Measurements from ENCODE around the gene ST8SIA6.

DNA sequence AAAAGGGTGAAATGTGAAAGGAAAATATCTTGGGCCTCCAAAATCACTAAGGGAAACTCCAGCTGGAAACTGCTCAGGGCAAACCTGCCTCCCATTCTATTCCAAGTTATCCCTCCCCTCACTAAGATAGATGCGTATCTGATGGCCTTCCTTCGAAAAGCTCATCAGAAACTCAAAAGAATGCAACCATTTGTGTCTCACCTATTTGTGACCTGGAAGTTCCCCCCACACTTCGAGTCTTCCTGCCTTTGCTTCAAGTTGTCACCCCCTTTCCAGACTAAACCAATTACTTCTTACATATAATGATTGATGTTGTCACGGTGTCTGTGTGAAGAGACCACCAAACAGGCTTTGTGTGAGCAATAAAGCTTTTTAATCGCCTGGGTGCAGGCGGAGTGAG lies 69.3 kb downstream of the ST8SIA6 start:
- TF ChIP-seq, protein P1, sequence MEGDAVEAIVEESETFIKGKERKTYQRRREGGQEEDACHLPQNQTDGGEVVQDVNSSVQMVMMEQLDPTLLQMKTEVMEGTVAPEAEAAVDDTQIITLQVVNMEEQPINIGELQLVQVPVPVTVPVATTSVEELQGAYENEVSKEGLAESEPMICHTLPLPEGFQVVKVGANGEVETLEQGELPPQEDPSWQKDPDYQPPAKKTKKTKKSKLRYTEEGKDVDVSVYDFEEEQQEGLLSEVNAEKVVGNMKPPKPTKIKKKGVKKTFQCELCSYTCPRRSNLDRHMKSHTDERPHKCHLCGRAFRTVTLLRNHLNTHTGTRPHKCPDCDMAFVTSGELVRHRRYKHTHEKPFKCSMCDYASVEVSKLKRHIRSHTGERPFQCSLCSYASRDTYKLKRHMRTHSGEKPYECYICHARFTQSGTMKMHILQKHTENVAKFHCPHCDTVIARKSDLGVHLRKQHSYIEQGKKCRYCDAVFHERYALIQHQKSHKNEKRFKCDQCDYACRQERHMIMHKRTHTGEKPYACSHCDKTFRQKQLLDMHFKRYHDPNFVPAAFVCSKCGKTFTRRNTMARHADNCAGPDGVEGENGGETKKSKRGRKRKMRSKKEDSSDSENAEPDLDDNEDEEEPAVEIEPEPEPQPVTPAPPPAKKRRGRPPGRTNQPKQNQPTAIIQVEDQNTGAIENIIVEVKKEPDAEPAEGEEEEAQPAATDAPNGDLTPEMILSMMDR (IDR thresholded peaks at IDR 0.05 in 2 of 3, conservative IDR thresholded peaks at IDR 0.05 in 1 of 3; ENCODE audit: borderline replicate concordance in 1 of 3, insufficient read depth in 1 of 3, low read depth in 2 of 3, low read length in 2 of 3), result no peak
- TF ChIP-seq, protein P2, sequence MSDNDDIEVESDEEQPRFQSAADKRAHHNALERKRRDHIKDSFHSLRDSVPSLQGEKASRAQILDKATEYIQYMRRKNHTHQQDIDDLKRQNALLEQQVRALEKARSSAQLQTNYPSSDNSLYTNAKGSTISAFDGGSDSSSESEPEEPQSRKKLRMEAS (IDR thresholded peaks at IDR 0.05), result no peak
- no peak for TF ChIP-seq YY1 (IDR thresholded peaks at IDR 0.05; ENCODE audit: extremely low read depth, insufficient replicate concordance, low read depth, low read length)
- TF ChIP-seq FOSL1 (IDR thresholded peaks at IDR 0.05; ENCODE audit: low read depth), result no peak
- TF ChIP-seq RAD21 (IDR thresholded peaks at IDR 0.05; ENCODE audit: low read depth), result no peak

Measured in HCT116 (cell line).